ENCODE measurements around the gene WIF1. TPM values are rescaled to one million over a fixed set of nuclear protein-coding genes. Genes with fewer than 3 reads are reported as not detected.

The WIF1 gene, protein sequence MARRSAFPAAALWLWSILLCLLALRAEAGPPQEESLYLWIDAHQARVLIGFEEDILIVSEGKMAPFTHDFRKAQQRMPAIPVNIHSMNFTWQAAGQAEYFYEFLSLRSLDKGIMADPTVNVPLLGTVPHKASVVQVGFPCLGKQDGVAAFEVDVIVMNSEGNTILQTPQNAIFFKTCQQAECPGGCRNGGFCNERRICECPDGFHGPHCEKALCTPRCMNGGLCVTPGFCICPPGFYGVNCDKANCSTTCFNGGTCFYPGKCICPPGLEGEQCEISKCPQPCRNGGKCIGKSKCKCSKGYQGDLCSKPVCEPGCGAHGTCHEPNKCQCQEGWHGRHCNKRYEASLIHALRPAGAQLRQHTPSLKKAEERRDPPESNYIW
- not detected for total RNA-seq
- polyA plus RNA-seq: not detected
- 0 reads per million in 6 experiments for total RNA-seq

DNA sequence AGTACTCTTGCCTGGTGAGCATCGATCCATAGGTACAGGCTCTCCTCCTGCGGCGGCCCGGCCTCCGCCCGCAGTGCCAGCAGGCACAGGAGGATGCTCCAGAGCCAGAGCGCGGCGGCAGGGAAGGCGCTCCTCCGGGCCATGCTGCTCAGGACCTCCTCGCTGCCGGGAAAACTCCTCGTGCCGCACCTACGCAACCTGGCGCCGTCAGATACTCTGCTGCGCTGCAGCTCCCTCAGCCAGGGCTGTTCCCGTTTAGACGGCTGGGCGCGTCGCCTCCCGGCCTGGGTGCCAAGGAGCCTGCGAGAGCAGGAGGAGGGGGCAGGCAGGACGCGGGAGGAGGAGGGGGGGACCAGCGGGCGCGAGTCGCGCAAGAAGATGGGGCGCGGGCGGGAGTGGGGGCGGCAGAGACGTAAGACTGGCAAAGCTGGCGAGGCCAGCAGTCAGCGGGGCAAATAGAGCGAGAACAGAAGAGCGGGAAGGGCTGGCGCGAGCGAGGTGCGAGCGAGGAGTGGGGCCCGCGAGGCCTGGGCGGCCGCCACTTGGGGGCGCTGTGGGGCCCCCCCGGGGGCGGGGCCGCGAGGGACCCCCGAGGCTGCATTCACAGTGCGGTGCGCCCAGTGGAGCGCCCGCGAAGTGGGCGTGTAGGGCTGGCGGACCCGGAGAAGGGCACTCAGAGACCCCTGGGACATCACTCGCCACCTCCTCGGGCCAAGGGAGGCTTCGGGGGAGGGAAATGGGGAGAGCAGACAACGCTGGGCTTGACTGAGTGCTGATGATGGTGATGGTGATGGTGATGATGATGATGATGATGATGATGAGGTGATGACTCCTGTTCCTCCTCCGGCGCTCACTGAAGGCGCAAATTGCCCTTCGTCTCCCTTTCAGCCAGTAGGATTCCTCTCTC is at the start of gene WIF1:
Gene WIF1, minus strand, starts transcription at position 257 of the 907 bp plus-strand sequence. Its CDS starts 114 bp downstream, at position 143.
- POLR2A ChIA-PET: no interaction called here
- DNase-seq (peak in 6 of 10 donors; percentile 9 to 30 (median 15)), ATAC-seq (peak; percentile 76 to 82)
- Mint-ChIP-seq H3K27me3 (peaks cover 19 to 64% (median 45%) of the 10 kb centered on the region in 5 donors), H3K4me3 (peak within 1 kb of the TSS; percentile 40 to 75 (median 64)), H3K36me3 (no peaks in the 10 kb centered on the region), H3K27ac (peak within 1 kb of the TSS in 1 of 10 donors; percentile 73), H3K4me1 (peaks cover 4 to 13% (median 11%) of the 10 kb centered on the region in 4 donors), H3K9me3 (peaks cover 0 to 2% (median 0%) of the 10 kb centered on the region in 9 donors)

DNA sequence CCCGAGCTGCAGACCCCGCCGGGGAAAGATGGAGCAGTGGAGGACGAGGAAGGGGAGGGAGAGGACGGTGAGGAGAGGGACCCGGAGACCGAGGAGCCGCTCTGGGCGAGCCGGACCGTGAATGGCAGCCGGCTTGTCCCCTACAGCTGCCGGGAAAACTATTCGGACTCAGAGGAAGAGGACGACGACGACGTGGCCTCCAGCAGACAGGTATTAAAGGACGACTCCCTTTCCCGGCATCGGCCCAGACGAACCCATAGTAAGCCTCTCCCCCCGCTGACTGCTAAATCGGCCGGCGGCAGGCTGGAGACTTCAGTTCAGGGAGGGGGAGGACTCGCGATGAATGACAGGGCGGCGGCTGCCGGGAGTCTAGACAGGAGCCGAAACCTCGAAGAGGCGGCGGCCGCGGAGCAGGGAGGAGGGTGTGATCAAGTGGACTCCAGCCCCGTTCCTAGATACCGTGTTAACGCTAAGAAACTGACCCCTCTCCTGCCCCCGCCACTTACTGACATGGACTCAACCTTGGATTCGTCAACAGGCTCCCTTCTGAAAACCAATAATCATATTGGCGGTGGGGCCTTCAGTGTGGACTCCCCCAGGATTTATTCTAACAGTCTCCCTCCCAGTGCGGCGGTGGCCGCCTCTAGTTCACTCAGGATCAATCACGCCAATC is 49.2 kb upstream of the WIF1 start:
- H3K4me1 Mint-ChIP-seq: peaks cover 18 to 37% (median 34%) of the 10 kb centered on the region in 4 donors

DNA sequence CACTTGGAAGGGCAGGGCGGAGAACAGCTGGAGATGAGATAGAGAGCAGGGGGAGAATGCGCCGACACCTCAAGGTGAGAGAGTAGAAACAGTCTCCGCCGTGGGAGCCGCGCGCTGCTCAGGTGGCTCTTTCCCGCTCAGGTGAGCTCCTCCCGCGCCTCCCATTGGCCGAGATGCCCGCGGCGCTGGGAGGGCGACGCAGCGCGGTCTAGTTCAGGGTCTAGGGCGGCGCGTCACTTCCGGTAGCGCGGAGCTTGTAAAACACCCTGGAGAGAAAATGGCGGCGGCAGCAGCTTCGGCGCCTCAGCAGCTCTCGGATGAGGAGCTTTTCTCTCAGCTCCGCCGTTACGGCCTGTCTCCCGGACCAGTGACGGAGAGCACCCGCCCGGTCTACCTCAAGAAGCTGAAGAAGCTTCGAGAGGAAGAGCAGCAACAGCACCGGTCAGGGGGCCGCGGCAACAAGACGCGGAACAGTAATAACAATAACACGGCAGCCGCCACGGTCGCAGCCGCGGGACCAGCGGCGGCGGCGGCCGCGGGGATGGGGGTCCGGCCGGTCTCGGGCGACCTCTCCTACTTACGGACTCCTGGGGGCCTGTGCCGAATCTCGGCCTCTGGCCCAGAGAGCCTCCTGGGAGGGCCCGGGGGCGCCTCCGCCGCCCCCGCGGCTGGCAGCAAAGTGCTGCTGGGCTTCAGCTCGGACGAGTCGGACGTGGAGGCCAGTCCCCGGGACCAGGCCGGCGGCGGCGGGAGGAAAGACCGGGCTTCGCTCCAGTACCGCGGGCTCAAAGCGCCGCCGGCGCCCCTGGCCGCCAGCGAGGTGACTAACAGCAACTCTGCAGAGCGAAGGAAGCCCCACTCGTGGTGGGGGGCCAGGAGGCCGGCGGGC is 48.5 kb upstream of the WIF1 start, which contains the start of gene LEMD3:
Gene LEMD3, plus strand, starts transcription at position 264 of the 889 bp plus-strand sequence. Its CDS starts 14 bp downstream, at position 278.
- Mint-ChIP-seq H3K9me3 (no peaks in the 10 kb centered on the region), H3K4me3 (peak within 1 kb of the TSS; percentile 92 to 100 (median 100)), H3K36me3 (peaks cover 0 to 11% (median 0%) of the 10 kb centered on the region in 3 donors)

More for the DNA sequence above, 49.2 kb upstream of the WIF1 start:
- peak overlapping the region; percentile 88 to 100 (median 92) for H3K4me3 Mint-ChIP-seq
- DNase-seq: peak; percentile 38 to 78 (median 50)
- H3K27ac Mint-ChIP-seq: peak overlapping the region; percentile 67 to 99 (median 94)
- H3K9me3 Mint-ChIP-seq: no peaks in the 10 kb centered on the region
- peak; percentile 19 to 28 for ATAC-seq
- peaks cover 0 to 6% (median 0%) of the 10 kb centered on the region in 5 donors for H3K27me3 Mint-ChIP-seq
- peaks cover 0 to 11% (median 0%) of the 10 kb centered on the region in 3 donors for H3K36me3 Mint-ChIP-seq
- POLR2A ChIA-PET: interaction anchor here (1.0 to 2.2 kb wide), 8 partner anchors 8 to 1132 kb away, joined by 3 to 19 read pairs (median 5); partner anchors contain the start of gene HELB

DNA sequence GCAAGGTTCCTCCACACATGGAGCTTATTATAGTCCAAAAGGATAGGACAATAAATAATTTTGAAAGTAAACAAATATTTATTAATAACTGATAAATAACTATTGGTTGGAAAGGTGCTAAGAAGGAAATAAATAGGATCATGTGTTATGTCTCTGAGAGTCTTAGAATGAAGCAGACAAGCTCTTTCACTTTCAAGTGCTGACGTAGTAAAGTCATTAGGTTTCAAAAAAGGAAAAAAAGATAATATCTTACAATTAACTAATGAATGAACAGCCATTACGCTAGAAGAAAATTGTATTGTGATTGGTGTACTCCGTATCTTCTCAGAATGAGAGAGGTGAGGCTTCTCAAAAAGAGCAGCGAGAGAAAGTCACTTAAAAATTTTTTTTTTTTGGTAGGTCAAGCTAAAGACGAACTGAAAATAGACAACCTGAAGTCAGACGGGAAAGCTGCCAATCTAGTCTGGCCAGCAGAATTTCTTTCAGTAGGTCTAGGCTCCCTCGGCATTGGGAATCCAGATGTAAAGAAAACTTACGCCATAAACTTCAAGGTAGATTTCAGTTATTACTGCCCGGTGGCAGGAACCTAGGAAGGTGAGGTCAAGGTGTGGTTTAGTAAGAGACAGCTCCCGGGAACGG is 47.7 kb upstream of the WIF1 start:
- no peak for ATAC-seq
- POLR2A ChIA-PET: interaction anchor here (0.7 to 2.2 kb wide), 11 partner anchors 11 to 1133 kb away, joined by 3 to 19 read pairs (median 5); partner anchors contain the start of gene HELB
- peak in 1 of 10 donors; percentile 9 for DNase-seq
- Mint-ChIP-seq H3K9me3 (no peaks in the 10 kb centered on the region), H3K27ac (peak overlapping the region; percentile 97 to 100 (median 100)), H3K27me3 (peaks cover 0 to 6% (median 1%) of the 10 kb centered on the region in 5 donors), H3K36me3 (peaks cover 0 to 11% (median 0%) of the 10 kb centered on the region in 3 donors), H3K4me3 (peak overlapping the region; percentile 92 to 100 (median 100)), H3K4me1 (peaks cover 18 to 36% (median 33%) of the 10 kb centered on the region in 4 donors)

More for the DNA sequence above, 48.5 kb upstream of the WIF1 start, which contains the start of gene LEMD3:
- POLR2A ChIA-PET: interaction anchor here (0.7 to 2.2 kb wide), 13 partner anchors 8 to 1132 kb away, joined by 3 to 19 read pairs (median 5); partner anchors contain the start of gene HELB
- DNase-seq: peak; percentile 88 to 97 (median 94)
- Mint-ChIP-seq H3K27me3 (peaks cover 0 to 6% (median 0%) of the 10 kb centered on the region in 5 donors), H3K4me1 (peaks cover 18 to 37% (median 34%) of the 10 kb centered on the region in 4 donors), H3K27ac (peak within 1 kb of the TSS; percentile 97 to 100 (median 100))
- peak; percentile 92 to 94 for ATAC-seq

DNA sequence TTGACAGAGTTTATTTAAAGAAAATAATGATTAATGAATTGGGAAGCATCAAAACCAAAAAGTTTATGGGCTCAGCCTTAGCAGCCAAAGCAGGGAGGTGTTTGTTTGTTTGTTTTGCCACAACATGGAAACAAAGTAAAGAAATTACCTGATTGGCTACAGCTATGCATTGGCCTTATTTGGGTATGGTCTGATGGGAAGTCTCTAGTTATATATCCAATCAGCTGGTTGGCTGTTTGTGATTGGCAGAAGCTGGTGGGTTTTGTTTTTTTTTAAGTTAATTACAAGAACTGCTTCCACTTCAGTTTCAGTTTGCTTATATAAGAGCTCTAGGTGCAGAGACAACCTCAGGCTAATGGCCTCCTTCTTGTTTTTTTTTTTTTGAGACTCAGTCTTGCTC is 43.7 kb upstream of the WIF1 start:
- H3K9me3 Mint-ChIP-seq: no peaks in the 10 kb centered on the region
- POLR2A ChIA-PET: no interaction called here
- H3K27me3 Mint-ChIP-seq: peaks cover 10 to 41% (median 27%) of the 10 kb centered on the region in 5 donors
- no peak overlapping the region for H3K4me3 Mint-ChIP-seq
- no peak for DNase-seq
- H3K36me3 Mint-ChIP-seq: no peaks in the 10 kb centered on the region
- no peak for ATAC-seq
- peaks cover 3 to 7% (median 6%) of the 10 kb centered on the region in 4 donors for H3K4me1 Mint-ChIP-seq
- H3K27ac Mint-ChIP-seq: no peak overlapping the region

DNA sequence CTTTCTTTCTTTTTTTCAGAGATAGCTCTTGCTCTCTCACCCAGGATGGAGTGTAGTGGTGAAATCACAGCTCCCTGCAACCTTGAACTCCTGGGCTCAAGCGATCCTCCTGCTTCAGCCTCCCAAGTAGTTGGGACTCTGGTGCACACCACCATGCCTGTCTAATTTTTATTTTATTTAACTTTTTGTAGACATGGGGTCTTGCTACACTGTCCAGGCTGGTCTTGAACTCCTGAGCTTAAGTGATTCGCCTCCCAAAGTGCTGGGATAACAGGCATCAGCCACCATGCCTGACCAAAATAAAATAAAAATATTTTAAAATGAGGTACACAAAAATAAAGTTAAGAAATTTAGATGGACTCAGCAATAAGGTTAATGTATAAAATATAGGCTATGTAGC is 43.1 kb upstream of the WIF1 start:
- H3K4me1 Mint-ChIP-seq: peaks cover 2 to 5% (median 3%) of the 10 kb centered on the region in 4 donors
- no peak overlapping the region for H3K4me3 Mint-ChIP-seq
- H3K9me3 Mint-ChIP-seq: no peaks in the 10 kb centered on the region
- peaks cover 10 to 44% (median 30%) of the 10 kb centered on the region in 5 donors for H3K27me3 Mint-ChIP-seq
- no peaks in the 10 kb centered on the region for H3K36me3 Mint-ChIP-seq
- ATAC-seq: no peak
- DNase-seq: no peak
- POLR2A ChIA-PET: no interaction called here
- no peak overlapping the region for H3K27ac Mint-ChIP-seq

DNA sequence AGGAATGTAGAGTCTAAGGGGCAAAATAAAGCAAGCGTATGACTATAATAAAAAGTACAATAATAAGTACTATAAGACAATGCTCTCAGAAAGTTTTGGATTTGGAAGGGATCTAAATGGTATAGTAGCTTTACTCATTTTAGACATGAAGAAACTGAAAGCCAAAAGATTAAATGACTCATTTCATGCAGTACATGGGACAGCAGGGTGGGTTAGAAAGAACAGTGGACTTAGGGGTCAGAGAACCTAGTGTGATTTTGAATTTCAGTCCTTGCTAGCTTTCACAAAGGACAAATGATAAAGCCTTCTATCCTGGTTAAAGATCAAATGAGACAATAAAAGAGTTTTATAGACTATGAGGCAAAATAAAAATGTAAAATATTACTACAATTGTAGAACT is 41.5 kb upstream of the WIF1 start:
- H3K4me3 Mint-ChIP-seq: no peak overlapping the region
- peaks cover 10 to 44% (median 30%) of the 10 kb centered on the region in 5 donors for H3K27me3 Mint-ChIP-seq
- DNase-seq: no peak
- H3K4me1 Mint-ChIP-seq: no peaks in the 10 kb centered on the region
- no peak for ATAC-seq
- no peak overlapping the region for H3K27ac Mint-ChIP-seq
- POLR2A ChIA-PET: no interaction called here
- no peaks in the 10 kb centered on the region for H3K36me3 Mint-ChIP-seq
- no peaks in the 10 kb centered on the region for H3K9me3 Mint-ChIP-seq

DNA sequence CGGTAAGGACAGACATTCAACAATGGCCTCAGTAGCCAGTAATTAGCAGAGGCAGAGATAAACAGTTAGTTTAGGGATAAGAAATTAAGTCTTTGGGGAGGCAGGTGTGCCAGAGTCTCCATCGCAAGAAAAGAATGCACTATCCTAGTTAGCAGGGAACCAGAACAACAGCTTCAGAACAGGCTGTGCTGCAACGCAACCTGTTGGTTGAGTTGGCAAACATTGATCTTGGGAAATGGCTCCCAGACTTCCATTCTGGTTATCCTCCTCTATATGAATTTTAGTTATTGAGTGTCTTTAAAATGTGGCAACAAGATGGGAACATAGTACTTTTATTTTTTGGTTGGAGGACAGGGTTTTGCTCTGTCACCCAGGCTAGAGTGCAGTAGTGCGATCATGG is 36.0 kb upstream of the WIF1 start:
- Mint-ChIP-seq H3K4me1 (peaks cover 3 to 16% (median 11%) of the 10 kb centered on the region in 4 donors), H3K27ac (peak overlapping the region in 2 of 10 donors; percentile 27 to 46), H3K4me3 (peak overlapping the region in 1 of 10 donors; percentile 37), H3K27me3 (peaks cover 9 to 26% (median 15%) of the 10 kb centered on the region in 5 donors), H3K9me3 (no peaks in the 10 kb centered on the region), H3K36me3 (no peaks in the 10 kb centered on the region)
- POLR2A ChIA-PET: interaction anchor here (3.4 kb wide), 1 partner anchor 12 kb away, joined by 19 read pairs; the partner anchor contains the start of gene LEMD3
- no peak for DNase-seq
- ATAC-seq: no peak

DNA sequence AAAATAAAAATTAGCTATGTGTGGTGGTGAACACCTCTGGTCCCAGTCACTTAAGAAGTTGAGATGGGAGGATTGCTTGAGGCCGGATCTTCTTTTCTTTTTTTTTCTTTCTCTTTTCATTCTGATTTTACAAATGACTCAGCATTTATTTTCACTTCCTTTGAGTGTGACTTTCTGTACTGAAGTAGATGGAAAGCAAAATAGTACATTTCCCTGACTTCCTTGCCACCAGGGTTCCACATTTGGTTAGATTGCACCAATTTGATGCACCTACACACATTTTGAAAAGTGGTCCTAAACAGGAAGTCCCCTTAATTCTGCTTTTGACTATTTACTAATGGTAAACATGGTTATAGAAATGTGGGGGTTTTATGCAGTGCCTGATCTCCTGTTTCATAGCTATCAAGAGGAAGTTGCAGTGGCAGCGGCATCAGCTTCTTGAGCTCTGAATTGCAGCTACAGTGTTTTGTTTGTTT is 35.3 kb upstream of the WIF1 start:
- ATAC-seq (peak; percentile 37 to 54), DNase-seq (peak in 3 of 10 donors; percentile 13 to 39 (median 25))
- POLR2A ChIA-PET: interaction anchor here (3.4 kb wide), 1 partner anchor 13 kb away, joined by 19 read pairs; the partner anchor contains the start of gene LEMD3
- Mint-ChIP-seq H3K4me3 (peak overlapping the region in 8 of 10 donors; percentile 10 to 43 (median 24)), H3K27me3 (peaks cover 7 to 26% (median 17%) of the 10 kb centered on the region in 5 donors), H3K9me3 (no peaks in the 10 kb centered on the region), H3K27ac (peak overlapping the region in 5 of 10 donors; percentile 18 to 65 (median 46)), H3K36me3 (no peaks in the 10 kb centered on the region), H3K4me1 (peaks cover 3 to 16% (median 11%) of the 10 kb centered on the region in 4 donors)

DNA sequence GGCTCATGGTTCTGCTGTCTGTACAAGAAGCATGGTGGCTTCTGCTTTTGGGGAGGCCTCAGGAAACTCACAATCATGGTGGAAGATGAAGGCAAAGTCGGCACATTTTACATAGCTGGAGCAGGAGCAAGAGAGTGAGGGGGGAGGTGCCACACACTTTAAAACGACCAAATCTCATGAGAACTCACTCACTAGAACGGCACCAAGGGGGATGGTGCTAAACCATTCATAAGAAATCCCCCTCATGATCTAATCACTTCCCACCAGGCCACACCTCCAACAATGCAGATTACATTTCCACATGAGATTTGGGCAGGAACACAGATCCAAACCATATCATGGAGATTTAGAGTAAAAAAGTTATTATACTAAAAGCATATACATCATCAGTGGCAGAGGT is 34.7 kb upstream of the WIF1 start:
- POLR2A ChIA-PET: interaction anchor here (3.4 kb wide), 1 partner anchor 13 kb away, joined by 19 read pairs; the partner anchor contains the start of gene LEMD3
- Mint-ChIP-seq H3K9me3 (no peaks in the 10 kb centered on the region), H3K36me3 (no peaks in the 10 kb centered on the region), H3K4me1 (peaks cover 3 to 16% (median 11%) of the 10 kb centered on the region in 4 donors), H3K4me3 (no peak overlapping the region), H3K27me3 (peaks cover 7 to 26% (median 16%) of the 10 kb centered on the region in 5 donors), H3K27ac (peak overlapping the region in 2 of 10 donors; percentile 21 to 43)
- no peak for ATAC-seq
- no peak for DNase-seq
